Activated T-cell treated with anti-CD3 and anti-CD28 coated beads, Interleukin-2, amount 50 U/mL, for 48 hours (primary cell): Measurements from ENCODE around the gene MMP28.

Experiments used
- DNase-seq, 2 experiments: peaks; one replicate each; pipeline ENCODE4 v3.0.0-alpha.2; 2020

The MMP28 gene

GRCh38 chr17:35797370-35797769 is 1.9 kb upstream of the MMP28 start:
- DNase-seq: peak in 1 of 2 experiments; percentile 10

- DNase-seq: peak in 1 of 2 experiments; percentile 8
These were observed 1.5 kb upstream of the MMP28 start for GRCh38 chr17:35796942-35797341.

- DNase-seq: no peak
These were observed 427 bp upstream of the MMP28 start for GRCh38 chr17:35795871-35796265.

GRCh38 chr17:35793257-35793656 is 2.2 kb downstream of the MMP28 start:
- DNase-seq: no peak

- no peak for DNase-seq
These were observed 3.6 kb downstream of the MMP28 start for GRCh38 chr17:35791681-35792350.

GRCh38 chr17:35790841-35791240 is 4.6 kb downstream of the MMP28 start:
- DNase-seq: no peak

- DNase-seq: no peak
These were observed 6.7 kb downstream of the MMP28 start for GRCh38 chr17:35788477-35789368.

GRCh38 chr17:35786941-35787432 is 8.5 kb downstream of the MMP28 start:
- no peak for DNase-seq

- no peak for DNase-seq
These were observed 10.5 kb downstream of the MMP28 start for GRCh38 chr17:35784895-35785294.

GRCh38 chr17:35780950-35781349 is 14.5 kb downstream of the MMP28 start:
- no peak for DNase-seq

GRCh38 chr17:35778641-35779196 is 16.7 kb downstream of the MMP28 start:
- no peak for DNase-seq

- DNase-seq: no peak
These were observed 19.9 kb downstream of the MMP28 start for GRCh38 chr17:35775583-35775982.

GRCh38 chr17:35775039-35775438 is 20.4 kb downstream of the MMP28 start:
- no peak for DNase-seq

- DNase-seq: no peak
These were observed 20.9 kb downstream of the MMP28 start for GRCh38 chr17:35774499-35774898.

GRCh38 chr17:35773679-35774425 is 21.6 kb downstream of the MMP28 start:
- DNase-seq: no peak

GRCh38 chr17:35773129-35773528 is 22.3 kb downstream of the MMP28 start:
- no peak for DNase-seq

- no peak for DNase-seq
These were observed 25.4 kb downstream of the MMP28 start for GRCh38 chr17:35769895-35770486.

GRCh38 chr17:35768797-35769196 is 26.6 kb downstream of the MMP28 start:
- no peak for DNase-seq

GRCh38 chr17:35766903-35767510 is 28.4 kb downstream of the MMP28 start:
- DNase-seq: no peak

- no peak for DNase-seq
These were observed 29.0 kb downstream of the MMP28 start for GRCh38 chr17:35766489-35766877.

- no peak for DNase-seq
These were observed 29.5 kb downstream of the MMP28 start for GRCh38 chr17:35765756-35766488.
